ENCODE data around the gene PROX1.

PROX1 gene

GRCh38 chr1:213984387-213985208 is 3.2 kb upstream of the PROX1 start:
- Histone ChIP-seq H3K9ac (ENCODE audit: low read length) (no peak overlapping the region), H3K4me3 (ENCODE audit: low read length) (no peak overlapping the region), H3K79me2 (ENCODE audit: low read length) (no peaks in the 10 kb centered on the region), H3K4me1 (ENCODE audit: low read length) (peaks cover 6% of the 10 kb centered on the region), H4K20me1 (ENCODE audit: insufficient read depth, low read length) (no peaks in the 10 kb centered on the region), H3K4me2 (ENCODE audit: low read length) (no peak overlapping the region), H3K27me3 (ENCODE audit: low read depth, low read length) (peaks cover 14% of the 10 kb centered on the region), H3K36me3 (replicated peaks; ENCODE audit: low read depth, low read length) (no peaks in the 10 kb centered on the region), H3K27ac (ENCODE audit: low read length) (no peak overlapping the region), H2AFZ (ENCODE audit: low read depth, low read length) (no peak overlapping the region), H3K9me3 (ENCODE audit: insufficient read depth, low read length) (no peaks in the 10 kb centered on the region)
- TF ChIP-seq CTCF (IDR thresholded peaks at IDR 0.05; ENCODE audit: low read depth, low read length) = no peak
- TF ChIP-seq EZH2phosphoT487 (IDR thresholded peaks at IDR 0.05; ENCODE audit: low read depth) = no peak

GRCh38 chr1:213985209-213986019 is 2.4 kb upstream of the PROX1 start:
- Histone ChIP-seq H3K4me1 (ENCODE audit: low read length) (peaks cover 6% of the 10 kb centered on the region), H4K20me1 (ENCODE audit: insufficient read depth, low read length) (no peaks in the 10 kb centered on the region), H3K4me3 (ENCODE audit: low read length) (no peak overlapping the region), H2AFZ (ENCODE audit: low read depth, low read length) (no peak overlapping the region), H3K36me3 (replicated peaks; ENCODE audit: low read depth, low read length) (no peaks in the 10 kb centered on the region), H3K79me2 (ENCODE audit: low read length) (no peaks in the 10 kb centered on the region), H3K4me2 (ENCODE audit: low read length) (no peak overlapping the region), H3K27ac (ENCODE audit: low read length) (no peak overlapping the region), H3K9me3 (ENCODE audit: insufficient read depth, low read length) (no peaks in the 10 kb centered on the region), H3K27me3 (ENCODE audit: low read depth, low read length) (peaks cover 18% of the 10 kb centered on the region), H3K9ac (ENCODE audit: low read length) (no peak overlapping the region)
- TF ChIP-seq EZH2phosphoT487 (IDR thresholded peaks at IDR 0.05; ENCODE audit: low read depth) (no peak), CTCF (IDR thresholded peaks at IDR 0.05; ENCODE audit: low read depth, low read length) (no peak)

GRCh38 chr1:213986020-213986924 is 1.5 kb upstream of the PROX1 start:
- H3K4me3 ChIP-seq (ENCODE audit: low read length) = peak overlapping the region; percentile 75; the same call in 1 of the 2 replicates
- no peak overlapping the region for H2AFZ ChIP-seq (ENCODE audit: low read depth, low read length)
- H3K27me3 ChIP-seq (ENCODE audit: low read depth, low read length) = peaks cover 20% of the 10 kb centered on the region
- H3K9me3 ChIP-seq (ENCODE audit: insufficient read depth, low read length) = no peaks in the 10 kb centered on the region
- no peak for TF ChIP-seq CTCF (IDR thresholded peaks at IDR 0.05; ENCODE audit: low read depth, low read length)
- no peak for TF ChIP-seq EZH2phosphoT487 (IDR thresholded peaks at IDR 0.05; ENCODE audit: low read depth)
- no peak overlapping the region for H3K9ac ChIP-seq (ENCODE audit: low read length)
- H4K20me1 ChIP-seq (ENCODE audit: insufficient read depth, low read length) = no peaks in the 10 kb centered on the region
- H3K79me2 ChIP-seq (ENCODE audit: low read length) = no peaks in the 10 kb centered on the region
- no peaks in the 10 kb centered on the region for H3K36me3 ChIP-seq (replicated peaks; ENCODE audit: low read depth, low read length)
- H3K4me2 ChIP-seq (ENCODE audit: low read length) = no peak overlapping the region; the same call in 1 of the 2 replicates
- H3K27ac ChIP-seq (ENCODE audit: low read length) = no peak overlapping the region
- peaks cover 6% of the 10 kb centered on the region for H3K4me1 ChIP-seq (ENCODE audit: low read length)
